ENCODE data around the gene AP1M2. TPM values are rescaled to one million over a fixed set of nuclear protein-coding genes. Genes with fewer than 3 reads are reported as not detected.

AP1M2 gene
- polyA plus RNA-seq, 1 donor, result 69.2 TPM

Other genes with a start within 250 kb of the AP1M2 start
- gene ICAM3, start 247.7 kb downstream of the AP1M2 start, polyA plus RNA-seq, result 5.3 TPM
- gene TYK2, start 206.7 kb downstream of the AP1M2 start, polyA plus RNA-seq, result 111 TPM
- gene CDC37, start 183.8 kb downstream of the AP1M2 start, polyA plus RNA-seq, result 155 TPM
- gene PDE4A, start 166.8 kb downstream of the AP1M2 start, polyA plus RNA-seq, result 2.2 TPM
- 36.7 TPM for gene KEAP1, start 84.0 kb downstream of the AP1M2 start, polyA plus RNA-seq
- 0.96 TPM for gene S1PR5, start 69.9 kb downstream of the AP1M2 start, polyA plus RNA-seq
- 30.0 TPM for gene ATG4D, start 43.4 kb downstream of the AP1M2 start, polyA plus RNA-seq
- 22.1 TPM for gene KRI1, start 21.3 kb downstream of the AP1M2 start, polyA plus RNA-seq
- 10.3 TPM for gene CDKN2D, start 18.3 kb downstream of the AP1M2 start, polyA plus RNA-seq
- 30.0 TPM for gene SLC44A2, start 38.2 kb upstream of the AP1M2 start, polyA plus RNA-seq
- 199 TPM for gene ILF3, start 67.0 kb upstream of the AP1M2 start, polyA plus RNA-seq
- gene QTRT1, start 114.1 kb upstream of the AP1M2 start, polyA plus RNA-seq, result 49.2 TPM
- 131 TPM for gene DNM2, start 130.8 kb upstream of the AP1M2 start, polyA plus RNA-seq
- gene TMED1, start 248.9 kb upstream of the AP1M2 start, polyA plus RNA-seq, result 29.3 TPM

All from large intestine (tissue), 1 donor.